ENCODE results near the gene PDE1A. TPM values are rescaled to one million over a fixed set of nuclear protein-coding genes. Genes with fewer than 3 reads are reported as not detected.

Gene PDE1A
- total RNA-seq, 1 experiment from 2014 or later = 3.1 TPM

DNA sequence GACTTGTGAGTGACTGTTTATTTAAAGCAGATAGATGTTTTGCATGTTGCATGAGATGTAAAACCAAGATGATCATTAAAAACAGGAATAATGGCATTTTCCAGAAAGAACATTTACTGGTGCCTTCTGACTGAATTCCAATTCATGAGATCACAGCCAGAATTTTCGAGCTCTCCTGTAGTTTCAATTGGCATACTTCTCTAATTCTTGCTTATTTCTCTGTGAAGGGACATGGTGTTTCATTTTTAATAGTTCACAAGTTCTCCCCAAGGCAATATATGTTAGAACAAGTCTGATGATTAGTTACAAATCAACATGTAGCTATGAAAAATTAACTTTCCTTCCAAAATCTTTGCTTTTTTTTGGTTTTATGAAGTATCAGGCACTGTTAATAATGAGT lies 105.7 kb downstream of the PDE1A start:
- intact Hi-C loops (cut with micrococcal nuclease; ENCODE audit: unreplicated experiment) = no loop called here
- no peak overlapping the region for H3K4me3 ChIP-seq (ENCODE audit: low read depth, low read length, poor library complexity, severe bottlenecking)
- no peak overlapping the region for H3K27ac ChIP-seq (ENCODE audit: low read depth, low read length, poor library complexity, severe bottlenecking)
- no peaks in the 10 kb centered on the region for H3K27me3 ChIP-seq (replicated peaks; ENCODE audit: insufficient read depth, low read depth, low read length, poor library complexity)
- peaks cover 16% of the 10 kb centered on the region for H3K9me3 ChIP-seq (ENCODE audit: low read depth, low read length, poor library complexity, severe bottlenecking)
- H3K36me3 ChIP-seq (ENCODE audit: insufficient read depth, low read length, poor library complexity, severe bottlenecking) = no peaks in the 10 kb centered on the region
- peaks cover 32% of the 10 kb centered on the region for H3K4me1 ChIP-seq (ENCODE audit: insufficient read depth, low read length, poor library complexity, severe bottlenecking)
- BruUV-seq (replicated peaks) = no TSS peak
- ChIA-PET CTCF (no interaction called here), POLR2A (ENCODE audit: low non-redundant PET) (no interaction called here)
- TF ChIP-seq, protein P1, sequence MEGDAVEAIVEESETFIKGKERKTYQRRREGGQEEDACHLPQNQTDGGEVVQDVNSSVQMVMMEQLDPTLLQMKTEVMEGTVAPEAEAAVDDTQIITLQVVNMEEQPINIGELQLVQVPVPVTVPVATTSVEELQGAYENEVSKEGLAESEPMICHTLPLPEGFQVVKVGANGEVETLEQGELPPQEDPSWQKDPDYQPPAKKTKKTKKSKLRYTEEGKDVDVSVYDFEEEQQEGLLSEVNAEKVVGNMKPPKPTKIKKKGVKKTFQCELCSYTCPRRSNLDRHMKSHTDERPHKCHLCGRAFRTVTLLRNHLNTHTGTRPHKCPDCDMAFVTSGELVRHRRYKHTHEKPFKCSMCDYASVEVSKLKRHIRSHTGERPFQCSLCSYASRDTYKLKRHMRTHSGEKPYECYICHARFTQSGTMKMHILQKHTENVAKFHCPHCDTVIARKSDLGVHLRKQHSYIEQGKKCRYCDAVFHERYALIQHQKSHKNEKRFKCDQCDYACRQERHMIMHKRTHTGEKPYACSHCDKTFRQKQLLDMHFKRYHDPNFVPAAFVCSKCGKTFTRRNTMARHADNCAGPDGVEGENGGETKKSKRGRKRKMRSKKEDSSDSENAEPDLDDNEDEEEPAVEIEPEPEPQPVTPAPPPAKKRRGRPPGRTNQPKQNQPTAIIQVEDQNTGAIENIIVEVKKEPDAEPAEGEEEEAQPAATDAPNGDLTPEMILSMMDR (conservative IDR thresholded peaks at IDR 0.05; ENCODE audit: low read depth, low read length) = no peak
- TF ChIP-seq EZH2 (IDR thresholded peaks at IDR 0.05; ENCODE audit: borderline replicate concordance, low read depth, low read length, poor library complexity, severe bottlenecking) = no peak
- DNase-seq (ENCODE audit: low spot score) = no peak

- CTCF ChIA-PET = no interaction called here
- intact Hi-C loops (cut with micrococcal nuclease; ENCODE audit: unreplicated experiment) = no loop called here
- no peak overlapping the region for H3K4me3 ChIP-seq (ENCODE audit: low read depth, low read length, poor library complexity, severe bottlenecking)
- DNase-seq (ENCODE audit: low spot score) = peak; percentile 66
- H3K27ac ChIP-seq (ENCODE audit: low read depth, low read length, poor library complexity, severe bottlenecking) = no peak overlapping the region
- peaks cover 30% of the 10 kb centered on the region for H3K4me1 ChIP-seq (ENCODE audit: insufficient read depth, low read length, poor library complexity, severe bottlenecking)
- POLR2A ChIA-PET (ENCODE audit: low non-redundant PET) = interaction anchor here (0.6 to 0.7 kb wide), 2 partner anchors 81 to 104 kb away, joined by 3 read pairs; no protein-coding TSS in a partner anchor
- H3K36me3 ChIP-seq (ENCODE audit: insufficient read depth, low read length, poor library complexity, severe bottlenecking) = no peaks in the 10 kb centered on the region
- TF ChIP-seq, protein P1 (conservative IDR thresholded peaks at IDR 0.05; ENCODE audit: low read depth, low read length) = no peak
- no peak for TF ChIP-seq EZH2 (IDR thresholded peaks at IDR 0.05; ENCODE audit: borderline replicate concordance, low read depth, low read length, poor library complexity, severe bottlenecking)
- peaks cover 16% of the 10 kb centered on the region for H3K9me3 ChIP-seq (ENCODE audit: low read depth, low read length, poor library complexity, severe bottlenecking)
- no TSS peak for BruUV-seq (replicated peaks)
- no peaks in the 10 kb centered on the region for H3K27me3 ChIP-seq (replicated peaks; ENCODE audit: insufficient read depth, low read depth, low read length, poor library complexity)
Measured at GRCh38 chr2:182319556-182320505, 107.0 kb downstream of the PDE1A start.

GRCh38 chr2:182318466-182319220 lies 108.2 kb downstream of the PDE1A start:
- BruUV-seq (replicated peaks) = no TSS peak

More at GRCh38 chr2:182318466-182319220, 108.2 kb downstream of the PDE1A start:
- H3K4me1 ChIP-seq (ENCODE audit: insufficient read depth, low read length, poor library complexity, severe bottlenecking) = peaks cover 26% of the 10 kb centered on the region
- peak; percentile 30 for DNase-seq (ENCODE audit: low spot score)
- peaks cover 16% of the 10 kb centered on the region for H3K9me3 ChIP-seq (ENCODE audit: low read depth, low read length, poor library complexity, severe bottlenecking)
- H3K27me3 ChIP-seq (replicated peaks; ENCODE audit: insufficient read depth, low read depth, low read length, poor library complexity) = no peaks in the 10 kb centered on the region
- no peak for TF ChIP-seq EZH2 (IDR thresholded peaks at IDR 0.05; ENCODE audit: borderline replicate concordance, low read depth, low read length, poor library complexity, severe bottlenecking)
- TF ChIP-seq, protein P1 (conservative IDR thresholded peaks at IDR 0.05; ENCODE audit: low read depth, low read length) = no peak
- no peaks in the 10 kb centered on the region for H3K36me3 ChIP-seq (ENCODE audit: insufficient read depth, low read length, poor library complexity, severe bottlenecking)
- H3K27ac ChIP-seq (ENCODE audit: low read depth, low read length, poor library complexity, severe bottlenecking) = no peak overlapping the region
- ChIA-PET POLR2A (ENCODE audit: low non-redundant PET) (interaction anchor here (0.6 to 0.7 kb wide), 2 partner anchors 106 to 330 kb away, joined by 3 to 7 read pairs; no protein-coding TSS in a partner anchor), CTCF (no interaction called here)
- no peak overlapping the region for H3K4me3 ChIP-seq (ENCODE audit: low read depth, low read length, poor library complexity, severe bottlenecking)
- intact Hi-C loops (cut with micrococcal nuclease; ENCODE audit: unreplicated experiment) = no loop called here
